GM12878 (cell line): ENCODE data around the gene ZG16B. TPM values are rescaled to one million over a fixed set of nuclear protein-coding genes. Genes with fewer than 3 reads are reported as not detected.

Experiments used
- CBX5 ChIP-seq: sonication (generic); IDR thresholded peaks from 2 replicates; pipeline ENCODE4 v1.6.1; 2016; ENCODE audit warnings: low read depth, moderate library complexity, mild to moderate bottlenecking, inconsistent platforms
- ETV6 ChIP-seq, 2 experiments: fragments of 450-650 bp in 1 of 2; IDR thresholded peaks in 1 of 2; conservative IDR thresholded peaks in 1 of 2; 2 replicates each; pipeline ENCODE4 v1.6.1; 2014; ENCODE audit warnings: antibody characterized with exemption in 1 of 2, borderline replicate concordance in 1 of 2, low read depth in 1 of 2, mild to moderate bottlenecking in 1 of 2, moderate library complexity in 1 of 2
- EZH2 ChIP-seq: IDR thresholded peaks from 2 replicates; pipeline ENCODE4 v1.6.1; 2012; ENCODE audit warnings: low read depth, mild to moderate bottlenecking, control low read depth, inconsistent platforms, low read length, borderline replicate concordance; ENCODE audit not compliant: control insufficient read depth
- FOS ChIP-seq: IDR thresholded peaks from 3 replicates; pipeline ENCODE4 v1.6.1; 2011; ENCODE audit warnings: borderline replicate concordance; ENCODE audit not compliant: insufficient read length; ENCODE audit errors: extremely low read depth
- IKZF1 ChIP-seq: fragments of 450-650 bp; conservative IDR thresholded peaks from 2 replicates; pipeline ENCODE4 v1.6.1; 2017; ENCODE audit warnings: antibody characterized with exemption, mild to moderate bottlenecking
- KAT2A ChIP-seq: conservative IDR thresholded peaks from 2 replicates; pipeline ENCODE4 v1.6.1; 2011; ENCODE audit warnings: low read depth, low read length; ENCODE audit not compliant: control insufficient read depth
- RAD51 ChIP-seq: fragments of 450-650 bp; IDR thresholded peaks from 2 replicates; pipeline ENCODE4 v1.6.1; 2016; ENCODE audit warnings: moderate library complexity, mild to moderate bottlenecking, inconsistent platforms
- STAT3 ChIP-seq: IDR thresholded peaks from 2 replicates; pipeline ENCODE4 v1.6.1; 2011; ENCODE audit warnings: low read depth, low read length, improper control_type of control experiment
- polyA plus RNA-seq, 11 experiments: library from polyadenylated mRNA; depleted of rRNA in 4 of 11; unstranded in 6 of 11; stranded (reverse) in 5 of 11; fragments of >200 nt; fragmentation: Nextera tagmentation in 4 of 11; fragmentation: Illumina TruSeq in 1 of 11; extraction: Ambion mirVana in 4 of 11; extraction: Trizol in 1 of 11; gene quantifications; 1 replicate in 1 of 11; 2 replicates in 10 of 11; pipeline versions ENCODE4 v1.2.1 to v1.2.3, GENCODE V29; 2011 to 2016; ENCODE audit warnings: inconsistent platforms in 2 of 11, missing spikeins in 2 of 11, low read depth in 1 of 11
- total RNA-seq, 4 experiments: library from RNA; depleted of rRNA in 3 of 4; stranded (reverse); fragments of >200 nt in 3 of 4; fragmentation: Illumina TruSeq in 1 of 4; extraction: Trizol in 1 of 4; gene quantifications; 2 replicates each; pipeline versions ENCODE4 v1.2.1 to v1.2.3, GENCODE V29; 2013 to 2021
- TF ChIP-seq, protein P1 (sequence below): IDR thresholded peaks from 2 replicates; pipeline ENCODE4 v1.6.1; 2011; ENCODE audit warnings: borderline replicate concordance, low read depth, mild to moderate bottlenecking, moderate library complexity, low read length; ENCODE audit not compliant: insufficient read depth, poor library complexity, severe bottlenecking
- TF ChIP-seq, protein P2 (sequence below): fragments of 450-650 bp; conservative IDR thresholded peaks from 2 replicates; pipeline ENCODE4 v1.6.1; 2017; ENCODE audit warnings: mild to moderate bottlenecking, moderate library complexity
- TF ChIP-seq, protein P3 (sequence below): fragments of 450-650 bp; IDR thresholded peaks from 2 replicates; pipeline ENCODE4 v1.6.1; 2017; ENCODE audit warnings: mild to moderate bottlenecking, low read depth, inconsistent platforms; ENCODE audit not compliant: poor library complexity, severe bottlenecking

Gene ZG16B
- total and polyA plus RNA-seq, 10 of the 15 experiments (the other 5 are each of a cell fraction or from before 2014, with no cell fraction given) = 1.00 to 11.6 (median 5.8) TPM

DNA sequence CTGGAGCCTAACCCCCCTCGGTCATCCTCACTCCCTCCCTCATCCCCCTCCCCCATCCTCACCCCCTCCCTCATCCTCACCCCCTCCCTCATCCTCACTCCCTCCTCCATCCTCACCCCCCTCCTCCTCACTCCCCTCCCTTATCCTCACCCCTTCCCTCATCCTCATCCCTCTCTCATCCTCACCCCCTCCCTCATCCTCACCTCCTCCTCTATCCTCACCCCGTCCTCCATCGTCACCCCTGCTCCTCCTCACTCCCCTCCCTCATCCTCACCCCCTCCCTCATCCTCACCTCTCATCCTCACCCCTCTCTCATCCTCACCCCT is 43.3 kb upstream of the ZG16B start (continued):
- no peak for TF ChIP-seq FOS
- TF ChIP-seq, protein P1, sequence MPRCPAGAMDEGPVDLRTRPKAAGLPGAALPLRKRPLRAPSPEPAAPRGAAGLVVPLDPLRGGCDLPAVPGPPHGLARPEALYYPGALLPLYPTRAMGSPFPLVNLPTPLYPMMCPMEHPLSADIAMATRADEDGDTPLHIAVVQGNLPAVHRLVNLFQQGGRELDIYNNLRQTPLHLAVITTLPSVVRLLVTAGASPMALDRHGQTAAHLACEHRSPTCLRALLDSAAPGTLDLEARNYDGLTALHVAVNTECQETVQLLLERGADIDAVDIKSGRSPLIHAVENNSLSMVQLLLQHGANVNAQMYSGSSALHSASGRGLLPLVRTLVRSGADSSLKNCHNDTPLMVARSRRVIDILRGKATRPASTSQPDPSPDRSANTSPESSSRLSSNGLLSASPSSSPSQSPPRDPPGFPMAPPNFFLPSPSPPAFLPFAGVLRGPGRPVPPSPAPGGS = no peak
- TF ChIP-seq RAD51 = no peak
- TF ChIP-seq STAT3 = no peak
- no peak for TF ChIP-seq CBX5
- TF ChIP-seq EZH2 = no peak
- TF ChIP-seq IKZF1 = no peak
- TF ChIP-seq, protein P2, sequence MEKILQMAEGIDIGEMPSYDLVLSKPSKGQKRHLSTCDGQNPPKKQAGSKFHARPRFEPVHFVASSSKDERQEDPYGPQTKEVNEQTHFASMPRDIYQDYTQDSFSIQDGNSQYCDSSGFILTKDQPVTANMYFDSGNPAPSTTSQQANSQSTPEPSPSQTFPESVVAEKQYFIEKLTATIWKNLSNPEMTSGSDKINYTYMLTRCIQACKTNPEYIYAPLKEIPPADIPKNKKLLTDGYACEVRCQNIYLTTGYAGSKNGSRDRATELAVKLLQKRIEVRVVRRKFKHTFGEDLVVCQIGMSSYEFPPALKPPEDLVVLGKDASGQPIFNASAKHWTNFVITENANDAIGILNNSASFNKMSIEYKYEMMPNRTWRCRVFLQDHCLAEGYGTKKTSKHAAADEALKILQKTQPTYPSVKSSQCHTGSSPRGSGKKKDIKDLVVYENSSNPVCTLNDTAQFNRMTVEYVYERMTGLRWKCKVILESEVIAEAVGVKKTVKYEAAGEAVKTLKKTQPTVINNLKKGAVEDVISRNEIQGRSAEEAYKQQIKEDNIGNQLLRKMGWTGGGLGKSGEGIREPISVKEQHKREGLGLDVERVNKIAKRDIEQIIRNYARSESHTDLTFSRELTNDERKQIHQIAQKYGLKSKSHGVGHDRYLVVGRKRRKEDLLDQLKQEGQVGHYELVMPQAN = no peak
- TF ChIP-seq, protein P3, sequence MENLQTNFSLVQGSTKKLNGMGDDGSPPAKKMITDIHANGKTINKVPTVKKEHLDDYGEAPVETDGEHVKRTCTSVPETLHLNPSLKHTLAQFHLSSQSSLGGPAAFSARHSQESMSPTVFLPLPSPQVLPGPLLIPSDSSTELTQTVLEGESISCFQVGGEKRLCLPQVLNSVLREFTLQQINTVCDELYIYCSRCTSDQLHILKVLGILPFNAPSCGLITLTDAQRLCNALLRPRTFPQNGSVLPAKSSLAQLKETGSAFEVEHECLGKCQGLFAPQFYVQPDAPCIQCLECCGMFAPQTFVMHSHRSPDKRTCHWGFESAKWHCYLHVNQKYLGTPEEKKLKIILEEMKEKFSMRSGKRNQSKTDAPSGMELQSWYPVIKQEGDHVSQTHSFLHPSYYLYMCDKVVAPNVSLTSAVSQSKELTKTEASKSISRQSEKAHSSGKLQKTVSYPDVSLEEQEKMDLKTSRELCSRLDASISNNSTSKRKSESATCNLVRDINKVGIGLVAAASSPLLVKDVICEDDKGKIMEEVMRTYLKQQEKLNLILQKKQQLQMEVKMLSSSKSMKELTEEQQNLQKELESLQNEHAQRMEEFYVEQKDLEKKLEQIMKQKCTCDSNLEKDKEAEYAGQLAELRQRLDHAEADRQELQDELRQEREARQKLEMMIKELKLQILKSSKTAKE = no peak
- no peak for TF ChIP-seq KAT2A
- no peak for TF ChIP-seq ETV6 (conservative IDR thresholded peaks at IDR 0.05 in 1 of 2, IDR thresholded peaks at IDR 0.05 in 1 of 2; ENCODE audit: borderline replicate concordance in 1 of 2, low read depth in 1 of 2)
